NCI-H446 treated with DMSO at 0.1 percent for 48 hours (cell line): Measurements from ENCODE around the gene FGFRL1.

Experiments
- DNase-seq: peaks from one replicate; lab custom pipeline; 2025; lab: John Stamatoyannopoulos, UW

Gene FGFRL1, protein sequence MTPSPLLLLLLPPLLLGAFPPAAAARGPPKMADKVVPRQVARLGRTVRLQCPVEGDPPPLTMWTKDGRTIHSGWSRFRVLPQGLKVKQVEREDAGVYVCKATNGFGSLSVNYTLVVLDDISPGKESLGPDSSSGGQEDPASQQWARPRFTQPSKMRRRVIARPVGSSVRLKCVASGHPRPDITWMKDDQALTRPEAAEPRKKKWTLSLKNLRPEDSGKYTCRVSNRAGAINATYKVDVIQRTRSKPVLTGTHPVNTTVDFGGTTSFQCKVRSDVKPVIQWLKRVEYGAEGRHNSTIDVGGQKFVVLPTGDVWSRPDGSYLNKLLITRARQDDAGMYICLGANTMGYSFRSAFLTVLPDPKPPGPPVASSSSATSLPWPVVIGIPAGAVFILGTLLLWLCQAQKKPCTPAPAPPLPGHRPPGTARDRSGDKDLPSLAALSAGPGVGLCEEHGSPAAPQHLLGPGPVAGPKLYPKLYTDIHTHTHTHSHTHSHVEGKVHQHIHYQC

DNA sequence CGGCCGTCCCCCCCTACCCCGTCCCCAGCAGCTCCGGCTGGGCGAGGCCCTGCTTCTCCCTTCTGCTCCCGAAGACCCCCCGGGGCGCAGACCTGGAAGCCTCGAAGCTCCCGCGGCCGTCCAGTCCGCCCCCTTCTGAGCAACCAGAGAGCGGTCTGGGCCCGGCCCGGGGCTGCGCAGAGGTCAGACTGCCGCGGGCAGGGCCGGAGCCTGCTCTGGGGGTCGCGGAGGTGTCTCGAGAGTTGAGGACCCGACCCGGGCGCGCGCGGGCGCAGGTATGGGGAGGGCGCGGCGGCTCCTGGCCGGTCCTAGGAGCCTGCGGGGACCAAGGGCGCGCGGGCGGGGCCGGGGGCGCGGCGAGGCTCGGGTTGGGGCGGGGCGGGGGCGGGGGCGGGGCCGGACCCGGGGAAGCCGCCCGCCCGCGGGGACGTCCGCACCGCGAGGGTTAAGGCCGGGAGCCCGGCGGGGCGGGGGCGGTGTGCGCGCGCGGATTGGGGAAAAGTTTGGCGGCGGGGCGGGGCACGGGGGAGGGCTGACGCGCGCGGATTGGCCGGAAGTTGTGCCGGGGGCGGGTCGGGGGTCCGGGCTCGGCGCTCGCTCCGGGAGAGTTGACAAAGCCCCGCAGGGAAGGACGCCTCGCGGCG lies at the start of gene FGFRL1:
FGFRL1 (plus strand) TSS at position 605 of the 644 bp plus-strand sequence. CDS start 860 bp downstream, outside the sequence.
- DNase-seq, result no peak

DNA sequence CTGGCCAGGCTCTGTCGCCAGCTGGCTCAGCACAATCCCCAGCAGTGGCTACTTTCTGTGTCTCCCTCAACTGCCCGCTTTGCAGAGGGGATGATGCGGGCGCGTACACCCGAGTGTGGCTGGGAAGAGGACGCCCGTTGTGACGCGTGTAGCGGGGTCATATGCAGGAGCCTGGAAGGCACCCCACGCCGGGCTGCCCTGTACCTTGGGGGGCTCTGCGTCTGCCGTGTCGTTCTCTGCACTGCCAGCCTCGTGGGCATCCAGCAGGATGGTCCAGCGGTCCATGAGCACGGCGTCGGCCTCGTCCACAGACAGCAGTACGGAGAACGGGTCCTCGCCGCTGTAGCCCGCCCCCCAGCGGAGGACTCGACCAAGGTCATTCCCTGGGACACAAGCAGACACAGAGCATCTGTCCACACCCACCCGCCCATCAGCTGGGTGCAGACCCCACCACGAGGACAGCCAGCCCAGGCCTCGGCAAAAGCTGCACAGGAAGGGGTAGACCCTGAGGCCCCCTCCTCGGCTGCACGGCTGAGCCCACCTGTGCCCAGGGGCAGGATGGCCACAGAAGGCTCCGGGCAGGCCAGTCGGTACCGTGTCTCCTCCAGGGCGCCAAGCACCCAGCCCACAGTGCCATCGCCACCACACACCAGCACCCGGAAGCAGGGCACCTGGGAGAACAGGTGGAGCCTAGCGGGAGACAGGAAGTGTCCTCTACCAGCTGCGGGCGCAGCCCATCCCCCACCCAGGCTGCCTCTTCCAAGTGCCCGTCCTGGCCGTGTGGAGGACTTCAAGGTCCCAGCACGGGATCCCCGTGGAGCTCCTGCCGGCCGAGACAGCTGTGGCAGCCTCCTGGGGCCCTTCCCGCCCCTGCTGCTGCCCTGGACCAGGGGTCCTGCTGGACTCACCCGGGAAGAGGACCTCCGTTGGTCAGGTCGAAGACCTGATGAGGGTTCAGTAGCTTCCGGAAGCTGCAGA lies 48.9 kb upstream of the FGFRL1 start:
- no peak for DNase-seq

DNA sequence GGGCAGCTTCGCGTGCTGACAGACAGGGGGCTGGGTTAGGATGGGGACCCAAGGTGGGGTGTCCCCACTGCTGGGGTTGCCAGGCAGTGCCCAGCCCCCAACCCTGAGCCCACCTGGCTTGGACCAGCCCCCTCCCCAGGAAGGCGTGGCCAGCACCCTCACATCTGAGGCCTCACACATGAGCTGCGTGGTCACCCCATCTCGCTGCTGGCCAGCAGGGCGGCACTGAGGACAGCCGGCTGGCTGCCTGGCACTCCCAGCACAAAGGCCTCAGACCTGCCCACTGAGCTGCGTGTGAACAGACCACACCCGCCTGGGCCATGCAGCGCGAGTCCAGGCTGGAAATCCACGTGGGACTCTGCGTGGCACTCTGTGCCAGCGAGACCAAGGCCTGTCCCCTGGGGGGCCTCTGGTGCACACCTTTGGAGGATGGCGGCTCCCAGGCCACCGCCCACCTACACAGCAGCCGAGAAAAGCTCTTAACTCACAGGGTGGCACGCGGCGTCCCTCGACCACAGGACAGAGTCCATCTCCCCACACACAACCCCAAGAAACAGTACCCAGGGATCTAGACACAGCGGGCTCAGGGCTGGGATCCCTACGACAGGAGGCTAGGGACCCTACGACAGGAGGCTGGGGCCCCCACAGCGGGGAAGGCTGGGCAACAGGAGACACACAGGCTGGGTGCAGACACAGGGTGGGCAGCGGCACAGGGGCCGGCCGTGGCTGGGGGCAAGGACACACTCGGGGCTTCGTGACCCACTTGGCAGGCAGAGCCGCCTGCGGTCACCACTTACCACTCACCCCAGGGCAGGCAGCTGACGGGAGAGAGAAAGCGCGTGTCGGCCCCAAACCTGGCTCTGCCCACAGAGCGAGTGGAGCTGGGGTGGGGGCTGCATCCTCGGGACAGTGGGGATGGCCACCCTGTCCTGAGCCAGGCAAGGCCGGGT lies 47.9 kb upstream of the FGFRL1 start:
- no peak for DNase-seq

GRCh38 chr4:964346-965025 lies 46.9 kb upstream of the FGFRL1 start:
- no peak for DNase-seq

- no peak for DNase-seq
Measured at GRCh38 chr4:965048-965765, 46.2 kb upstream of the FGFRL1 start.

DNA sequence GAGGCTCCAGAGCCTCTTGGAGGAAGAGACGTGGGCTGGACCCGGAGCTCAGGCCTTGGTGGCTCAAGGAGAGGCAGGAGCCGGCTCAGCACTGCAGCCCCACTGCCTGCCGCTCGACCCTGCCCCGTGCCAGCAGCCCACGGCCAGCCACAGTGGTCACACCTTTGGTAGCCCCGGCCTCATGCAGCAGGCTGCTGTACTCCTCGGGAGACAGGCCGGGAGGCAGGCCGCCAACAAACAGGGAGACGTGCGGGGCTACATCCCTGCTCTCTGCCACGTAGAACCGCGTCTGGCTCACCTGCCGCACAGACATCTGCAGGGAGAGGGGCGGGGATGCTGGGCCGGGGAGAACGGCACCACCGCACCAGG lies 45.7 kb upstream of the FGFRL1 start:
- DNase-seq, result no peak

DNA sequence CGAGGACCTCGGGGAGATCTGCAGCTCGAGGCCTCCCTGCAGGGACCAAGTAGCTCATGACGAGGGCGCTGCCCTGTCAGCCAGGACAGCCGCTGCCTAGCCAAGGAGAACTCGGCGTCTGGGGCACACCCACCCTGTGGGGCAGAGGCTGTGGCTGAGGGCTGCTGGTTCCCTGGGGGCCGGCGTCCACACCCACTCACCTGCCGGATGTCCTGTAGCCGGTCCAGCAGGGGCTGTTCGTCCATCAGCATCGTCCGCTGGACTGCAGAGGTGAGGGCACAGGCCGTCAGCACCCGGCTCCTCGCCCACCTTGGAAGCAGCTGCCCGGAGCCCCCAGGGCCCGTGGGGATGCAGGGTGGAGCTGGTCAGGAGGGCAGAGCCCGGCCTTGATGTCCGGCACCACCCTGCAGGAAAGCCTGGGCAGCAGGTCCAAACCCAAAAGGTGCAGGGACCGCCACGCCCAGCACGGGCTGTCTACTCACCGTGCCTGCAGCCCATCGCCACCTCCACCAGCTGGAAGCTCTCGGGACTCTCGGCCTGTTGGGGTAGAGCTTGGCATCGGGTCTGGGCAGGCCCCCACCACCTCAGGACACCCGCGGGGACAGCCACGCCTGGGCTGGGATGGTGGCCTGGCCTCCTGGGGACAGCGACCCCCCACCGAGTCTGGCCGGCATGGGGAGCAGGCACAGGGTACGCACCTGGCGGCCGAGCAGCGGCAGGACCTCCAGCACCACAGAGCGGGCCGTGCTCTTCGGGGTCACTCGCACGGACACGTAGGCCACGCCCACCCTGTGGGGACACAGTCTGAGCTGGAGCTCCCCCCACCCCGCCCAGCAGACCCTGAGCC lies 44.9 kb upstream of the FGFRL1 start:
- no peak for DNase-seq

DNA sequence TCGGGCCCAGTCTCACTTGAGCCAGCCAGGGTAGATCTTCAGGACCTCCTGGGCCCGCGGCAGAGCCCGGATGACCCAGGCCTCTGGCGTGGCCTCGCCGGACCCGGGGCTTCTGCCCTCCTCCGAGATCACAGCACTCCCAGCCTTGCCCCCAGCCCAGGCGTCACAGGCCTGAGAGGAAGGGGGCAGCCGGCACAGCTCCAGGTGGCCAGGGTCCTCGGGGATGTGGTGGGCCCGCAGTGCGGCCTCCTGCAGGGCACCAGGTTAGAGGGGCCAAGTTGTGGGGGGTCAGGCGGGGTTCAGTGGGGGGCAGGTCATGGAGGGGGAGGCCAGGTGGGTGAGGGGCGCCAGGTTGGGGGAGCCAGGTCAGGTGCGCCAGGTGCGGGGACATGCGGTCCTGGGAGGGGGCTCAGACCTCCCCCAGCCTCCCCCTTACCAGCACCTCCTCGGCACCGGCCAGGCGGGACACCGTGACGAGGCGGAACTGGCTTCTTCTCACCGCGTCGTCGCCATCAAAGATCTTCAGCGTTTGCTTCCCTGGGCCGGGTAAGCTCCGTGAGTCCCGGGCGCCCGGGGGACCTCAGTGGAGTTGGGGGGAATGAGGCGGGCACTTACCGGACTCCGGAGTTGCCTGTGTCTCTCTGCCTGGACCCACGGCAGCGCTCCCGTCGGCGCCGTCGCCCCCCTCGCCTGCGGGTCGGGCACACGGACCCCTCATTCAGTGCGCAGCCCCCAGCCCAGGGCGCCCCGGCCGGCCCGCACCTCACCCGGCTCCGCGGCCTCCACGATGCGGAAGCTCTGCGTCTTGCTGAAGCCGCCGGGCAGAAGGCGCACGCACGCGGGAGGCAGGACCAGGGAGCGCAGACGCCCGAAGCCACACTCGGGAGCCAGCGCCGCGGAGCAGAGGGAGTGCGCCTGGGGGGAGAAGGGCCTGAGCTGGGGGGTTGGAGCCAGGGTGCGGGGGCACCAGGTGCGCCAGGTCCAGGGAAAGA lies 44.0 kb upstream of the FGFRL1 start:
- no peak for DNase-seq

- DNase-seq, result no peak
Measured at GRCh38 chr4:968221-968620, 43.2 kb upstream of the FGFRL1 start.

DNA sequence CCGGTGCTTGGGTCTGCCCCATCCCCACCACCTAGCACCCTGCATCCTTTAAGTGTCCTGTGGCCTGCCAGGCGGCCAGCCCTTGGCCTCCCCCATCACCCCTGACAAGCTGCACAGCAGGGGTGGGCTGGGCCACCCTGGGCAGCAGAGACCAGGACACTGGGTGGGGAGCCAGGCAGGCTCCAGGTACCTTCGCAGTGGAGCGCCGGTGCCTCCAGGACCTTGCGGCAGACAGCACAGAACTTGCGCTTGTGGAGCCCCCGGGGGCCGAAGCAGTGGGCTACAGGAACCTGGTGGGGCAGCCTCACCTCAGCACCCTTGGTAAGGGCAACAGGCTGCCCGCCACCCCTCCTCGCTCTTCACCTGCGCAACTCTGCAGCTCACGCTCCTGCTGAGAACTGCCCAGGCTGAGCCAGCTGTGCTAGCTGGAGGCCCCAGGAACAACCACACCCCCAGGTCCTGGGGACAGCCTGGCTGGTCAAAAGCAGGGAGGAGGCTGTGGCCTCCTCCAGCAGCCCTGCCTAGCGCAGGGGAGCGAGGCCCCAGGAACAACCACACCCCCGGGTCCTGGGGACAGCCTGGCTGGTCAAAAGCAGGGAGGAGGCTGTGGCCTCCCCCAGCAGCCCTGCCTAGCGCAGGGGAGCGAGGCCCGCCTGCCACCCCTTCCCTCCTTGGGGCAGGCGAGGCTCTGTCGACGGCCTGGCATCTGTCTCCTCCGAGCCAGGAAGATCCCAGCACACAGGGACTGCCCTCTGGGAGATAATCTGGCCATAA lies 42.6 kb upstream of the FGFRL1 start:
- no peak for DNase-seq

GRCh38 chr4:970046-970745 lies 41.2 kb upstream of the FGFRL1 start:
- DNase-seq, result no peak

GRCh38 chr4:970854-971520 lies 40.4 kb upstream of the FGFRL1 start:
- DNase-seq, result no peak

DNA sequence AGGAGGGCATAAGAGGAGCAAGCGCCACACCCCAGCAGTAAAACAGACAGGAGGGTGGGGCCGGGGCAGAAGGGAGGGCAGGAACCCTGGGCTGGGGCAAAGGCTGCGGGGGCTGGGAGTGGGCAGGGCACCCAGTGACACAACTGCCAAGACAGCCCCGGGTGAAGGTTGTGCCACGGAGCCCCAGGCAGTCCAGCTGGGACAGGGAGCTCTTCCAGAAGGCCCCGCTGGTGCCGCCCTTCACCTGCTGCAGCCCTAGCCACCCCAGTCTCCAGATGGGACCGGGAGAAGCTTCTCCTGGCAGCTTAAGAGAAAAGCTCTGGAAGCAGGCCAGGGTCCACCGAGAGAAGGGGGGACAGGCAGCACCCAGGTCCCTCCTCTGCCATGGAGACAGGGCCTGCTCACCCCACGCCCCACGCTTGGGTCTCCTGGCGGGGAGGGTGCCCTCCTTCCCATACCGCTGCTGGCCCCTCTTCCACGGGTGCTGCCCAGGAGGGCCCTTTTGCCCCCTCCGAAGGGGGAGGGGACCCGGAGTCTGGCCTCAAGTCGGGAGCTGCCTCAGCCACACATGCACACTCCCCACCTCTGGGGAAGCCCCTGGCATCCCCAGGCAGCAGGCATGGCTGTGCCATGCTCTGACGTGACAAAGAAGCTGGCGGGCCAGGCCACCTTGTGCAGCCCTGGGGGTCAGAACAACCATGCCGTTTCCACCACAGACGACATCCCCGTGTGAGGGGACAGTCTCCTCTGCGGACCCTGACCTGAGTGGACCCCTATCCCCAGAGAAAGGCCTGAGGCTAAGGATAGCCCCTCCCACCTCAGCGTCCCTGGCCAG lies 39.5 kb upstream of the FGFRL1 start:
- no peak for DNase-seq

GRCh38 chr4:972651-973424 lies 38.6 kb upstream of the FGFRL1 start:
- DNase-seq, result no peak
